Right kidney (tissue), 1 donor: ENCODE data around the gene STAP2.
A peak's percentile ranks its signal among the peaks of the same experiment; 100 is the strongest.

Experiments
- DNase-seq: peaks from one replicate; pipeline ENCODE4 v3.0.0-alpha.2; 2016

Gene STAP2

DNA sequence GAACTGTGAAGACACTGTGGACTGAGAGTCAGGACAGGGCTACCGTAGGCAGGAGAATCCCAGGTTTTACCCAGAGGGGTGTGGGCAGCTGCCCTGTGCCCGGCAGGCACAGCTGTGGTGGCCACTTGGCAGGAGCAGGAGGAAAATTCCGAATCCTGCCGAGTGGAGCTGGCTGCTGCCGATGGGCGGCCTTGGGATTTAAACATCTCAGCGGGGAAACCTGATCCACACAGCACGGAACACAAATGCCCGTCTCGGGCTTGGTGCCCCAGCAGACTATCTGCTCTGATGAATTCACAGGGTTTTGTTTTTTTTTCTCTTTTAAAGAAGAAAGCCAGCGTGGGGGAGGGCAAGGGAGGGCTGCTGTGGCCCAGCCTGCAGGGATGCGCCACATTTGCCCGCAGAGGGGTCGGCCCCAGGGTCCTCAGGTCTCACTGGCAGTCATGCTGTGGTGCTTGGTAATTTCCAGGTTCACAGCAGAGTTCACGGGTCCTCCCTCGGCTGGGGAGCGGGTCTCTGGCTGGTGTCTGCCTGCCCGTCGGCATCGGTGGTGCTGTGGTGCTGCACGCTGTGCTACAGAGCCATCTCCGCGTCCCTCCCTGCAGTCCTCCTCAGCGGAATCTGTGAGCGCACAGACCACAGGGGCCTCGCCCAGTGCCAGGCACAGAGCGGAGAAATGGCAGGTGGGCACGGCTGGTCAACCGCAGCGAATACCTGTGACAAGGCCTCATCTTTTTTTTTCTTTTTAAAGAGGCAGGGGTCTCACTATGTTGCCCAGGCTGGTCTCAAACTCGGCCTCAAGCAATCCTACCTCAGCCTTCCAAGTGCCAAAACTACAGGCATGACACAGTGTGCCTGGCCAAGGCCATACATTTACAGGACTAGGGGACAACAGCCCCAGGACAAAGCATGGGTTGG lies 32.9 kb upstream of the STAP2 start:
- DNase-seq: peak; percentile 68

DNA sequence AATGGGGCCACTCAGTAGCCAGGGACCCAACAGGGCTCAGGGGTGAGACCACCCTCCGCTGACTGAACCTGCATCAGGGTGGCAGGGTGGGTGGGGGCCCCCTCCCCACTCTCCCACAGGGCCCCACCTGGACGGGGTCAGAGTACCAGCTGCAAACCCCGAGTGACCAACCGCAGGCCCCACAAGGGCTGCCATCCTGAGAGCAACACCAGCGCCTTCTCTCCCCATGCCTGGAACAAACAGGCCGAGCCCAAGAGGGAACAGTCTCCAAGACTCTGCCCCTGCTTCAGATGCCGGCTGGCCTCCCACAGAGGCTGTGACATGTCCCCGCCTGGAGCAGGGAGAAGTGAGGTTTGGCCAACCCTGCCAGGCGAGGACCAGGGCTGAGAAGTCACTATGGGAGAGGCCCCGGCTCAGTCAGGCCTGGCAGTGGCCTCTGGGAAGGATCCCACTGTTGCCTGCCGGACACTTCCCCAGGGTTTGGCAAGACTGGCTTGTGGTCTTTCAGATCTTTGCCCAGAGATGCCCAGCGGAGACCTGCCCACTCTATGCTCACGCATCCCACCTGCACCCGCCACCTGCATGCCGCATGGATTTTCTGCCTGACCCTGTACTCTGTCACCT lies 31.9 kb upstream of the STAP2 start:
- DNase-seq: no peak

DNA sequence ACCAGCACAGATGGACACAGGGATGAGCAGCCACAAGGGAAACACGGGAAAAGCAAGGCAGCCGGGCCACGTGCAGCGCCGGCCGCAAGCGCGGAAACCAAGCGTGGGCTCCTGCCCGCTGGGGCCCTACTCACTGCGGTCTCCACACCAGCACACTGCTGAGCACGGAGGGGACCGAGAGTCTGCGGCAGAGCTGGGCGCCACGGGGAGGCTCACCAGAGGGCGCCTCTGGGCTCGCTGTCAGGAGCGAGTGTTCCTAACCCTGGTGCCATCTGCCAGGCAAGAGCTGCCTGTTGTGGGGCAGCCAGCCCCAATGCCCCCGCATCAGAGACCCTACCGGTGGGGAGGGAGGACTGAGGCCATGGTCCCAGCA lies 31.2 kb upstream of the STAP2 start:
- DNase-seq: peak; percentile 64

DNA sequence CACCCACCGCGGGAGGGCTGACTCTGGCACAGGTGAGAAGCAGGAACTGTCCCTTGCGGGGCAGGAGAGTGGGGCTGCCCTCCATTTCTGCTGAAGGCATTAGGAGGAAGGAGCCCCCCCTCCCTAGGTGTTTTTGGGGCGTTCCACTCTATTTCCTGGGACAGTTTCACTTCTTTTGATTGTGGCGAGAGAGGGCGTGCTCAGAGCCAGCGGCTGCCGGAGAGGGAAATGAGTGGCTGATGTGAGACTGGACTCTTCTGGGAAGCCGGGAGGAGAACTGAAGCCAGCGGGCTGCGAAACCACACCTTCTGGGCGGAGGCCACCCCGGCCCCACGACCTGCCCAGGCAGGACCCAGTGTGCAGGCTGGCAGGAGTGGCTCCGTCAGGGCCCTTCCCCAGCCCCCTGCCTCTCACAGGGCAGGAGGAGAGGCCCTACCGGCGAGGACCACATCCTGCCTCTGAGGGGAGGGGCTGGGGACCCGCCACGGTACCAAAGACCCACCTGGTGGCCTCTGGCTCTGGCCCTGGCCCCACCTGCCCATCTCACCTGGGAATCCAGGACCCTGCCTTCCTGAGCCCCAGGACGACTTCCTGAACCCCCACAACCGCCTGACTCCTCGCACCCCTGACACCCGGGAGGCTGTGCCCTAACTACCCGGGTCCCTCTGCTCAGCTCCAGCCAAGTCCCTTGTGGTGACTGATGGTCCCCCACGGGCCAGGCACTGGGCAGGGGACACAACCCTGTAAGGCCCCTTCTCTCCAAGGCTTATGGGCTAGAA lies 30.7 kb upstream of the STAP2 start:
- DNase-seq: peak; percentile 67

DNA sequence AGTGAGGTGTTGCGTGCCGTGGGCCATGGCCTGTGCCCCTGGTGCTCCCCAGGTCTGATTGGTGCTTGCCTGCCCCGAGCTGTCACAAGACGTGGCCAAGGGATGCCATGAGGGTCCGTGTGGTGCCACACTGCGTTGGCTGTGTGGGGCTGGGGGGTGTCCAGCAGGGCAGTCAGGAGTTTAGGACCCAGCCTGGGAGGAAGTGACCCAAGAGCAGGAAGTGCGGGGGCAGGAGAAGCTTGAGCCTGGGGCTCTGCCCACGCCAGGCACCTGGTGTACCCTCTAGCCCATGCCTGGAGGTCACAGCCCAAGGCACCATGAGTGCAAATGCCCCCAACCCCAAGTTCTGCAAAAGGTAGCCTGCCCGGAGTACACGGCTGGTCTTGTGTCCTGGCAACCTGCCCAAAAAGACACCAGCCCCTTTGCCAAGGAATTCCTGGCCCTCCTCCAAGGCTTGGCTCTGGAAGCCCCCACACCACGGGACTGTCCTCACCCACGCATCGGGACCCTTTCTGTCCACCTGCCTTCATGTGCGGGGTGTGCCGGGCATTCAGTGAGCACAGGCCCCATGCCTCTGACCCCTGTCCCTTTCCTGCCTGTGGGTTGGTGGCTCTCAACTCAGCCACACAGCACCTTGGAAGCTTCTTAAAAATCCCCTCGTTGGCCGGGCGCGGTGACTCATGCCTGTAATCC lies 29.6 kb upstream of the STAP2 start:
- no peak for DNase-seq

DNA sequence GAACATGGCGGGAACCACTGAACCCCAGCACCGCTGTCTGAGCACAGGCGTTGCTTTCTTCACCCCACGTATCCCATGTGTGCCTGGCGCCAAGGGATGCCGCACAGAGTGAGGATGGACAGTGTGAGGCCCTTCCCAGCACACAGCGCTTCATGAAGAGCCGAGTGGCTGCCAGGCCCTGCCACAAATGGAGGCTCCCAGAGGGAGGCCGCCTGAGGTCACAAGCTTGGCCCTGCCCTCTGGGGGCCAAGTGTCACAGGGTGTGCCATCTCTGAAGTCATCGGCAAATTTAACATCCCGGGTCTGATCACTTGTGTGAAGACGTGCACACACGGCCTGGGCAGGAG lies 29.1 kb upstream of the STAP2 start:
- DNase-seq: no peak

DNA sequence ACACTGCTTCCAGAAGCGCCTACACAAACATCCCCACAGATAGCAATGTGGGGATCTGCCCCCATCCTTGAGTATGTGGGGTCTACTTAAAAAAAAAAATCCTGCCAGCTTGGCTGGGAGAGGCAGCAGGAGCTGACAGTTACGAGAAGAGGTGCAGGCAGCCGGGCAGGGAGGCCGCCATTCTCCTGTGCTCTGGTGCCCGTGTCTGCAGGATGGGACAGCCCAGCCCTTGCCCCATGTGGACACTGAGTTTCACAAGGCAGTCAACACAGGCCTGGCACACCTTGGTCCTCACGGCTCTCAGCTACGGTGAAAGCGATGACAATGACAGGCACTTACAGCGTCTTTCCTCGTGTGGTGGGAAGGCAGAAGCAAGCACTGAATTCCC lies 28.7 kb upstream of the STAP2 start:
- DNase-seq: no peak

DNA sequence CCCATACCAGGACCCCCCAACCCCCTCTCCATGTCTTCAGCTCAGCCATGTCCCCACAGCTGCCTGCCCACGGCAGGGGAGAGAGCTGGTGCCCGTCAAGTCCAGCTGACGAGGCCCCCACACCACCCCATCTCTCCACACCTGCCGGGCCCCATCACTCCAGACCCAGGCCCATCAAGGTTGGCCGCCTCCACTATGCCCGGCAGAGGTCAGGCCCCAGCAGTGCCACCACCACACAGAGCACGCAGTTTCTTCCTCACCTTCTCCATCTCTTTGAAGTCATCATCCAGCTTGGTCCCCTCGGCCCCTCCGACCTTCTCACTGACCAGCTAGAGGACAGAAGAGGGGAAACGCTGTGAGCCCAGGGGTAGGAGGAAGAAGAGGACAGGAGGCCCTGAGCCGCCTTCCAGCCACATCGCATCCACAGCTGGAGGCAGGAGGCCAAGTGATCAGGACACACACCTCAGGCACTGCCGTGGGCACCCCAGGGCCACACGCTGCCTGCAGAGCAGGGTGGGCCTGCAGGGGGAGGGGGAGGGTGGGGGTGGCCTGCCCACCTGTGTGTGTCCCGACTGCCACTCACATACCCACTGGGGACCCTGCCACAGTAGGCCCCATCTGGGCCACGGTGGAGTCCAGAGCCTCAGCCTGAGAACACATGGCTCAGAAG lies 28.2 kb upstream of the STAP2 start:
- DNase-seq: no peak

DNA sequence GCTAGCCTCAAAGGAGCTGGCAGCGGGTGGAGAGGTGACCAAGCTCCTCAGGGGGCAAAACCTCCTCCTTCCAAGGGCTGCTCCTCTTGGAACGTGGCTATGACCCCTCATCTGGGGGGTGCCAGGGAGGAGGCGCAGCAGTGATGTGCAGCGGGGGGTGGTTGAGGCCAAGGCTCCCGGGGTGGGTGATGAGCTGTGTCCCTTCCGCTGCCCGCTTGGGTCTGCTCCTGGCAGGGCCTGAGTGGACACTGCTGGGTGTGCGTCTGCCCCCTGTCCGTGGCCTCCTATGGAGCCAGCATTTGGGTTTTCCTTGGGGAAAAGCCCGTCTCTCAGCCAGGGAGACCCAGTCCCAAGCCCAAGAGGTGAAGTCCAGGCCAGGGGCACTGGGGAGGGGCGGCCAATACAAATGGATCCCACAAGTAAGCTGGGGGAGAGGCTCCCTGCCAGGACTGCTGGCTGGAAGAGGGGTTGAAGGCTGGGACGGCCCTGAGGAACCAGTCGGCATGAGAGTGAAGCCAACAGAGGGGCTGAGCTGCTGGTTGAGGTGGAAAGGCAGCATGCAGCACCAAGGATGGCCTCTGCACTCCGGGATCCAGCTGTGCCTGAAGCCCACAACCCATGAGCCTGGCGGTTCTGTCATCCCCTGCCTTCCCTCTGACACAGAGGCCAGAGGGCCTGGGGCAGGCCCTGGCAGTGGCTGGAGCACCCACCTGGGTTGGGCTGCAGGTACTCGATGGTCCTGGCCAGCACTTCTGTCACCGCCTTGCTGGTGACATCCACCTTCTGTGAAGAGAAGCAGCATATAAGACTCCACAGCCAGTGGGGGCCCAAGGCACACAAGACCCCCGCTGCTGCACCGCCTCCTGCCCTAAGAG lies 27.4 kb upstream of the STAP2 start:
- no peak for DNase-seq

DNA sequence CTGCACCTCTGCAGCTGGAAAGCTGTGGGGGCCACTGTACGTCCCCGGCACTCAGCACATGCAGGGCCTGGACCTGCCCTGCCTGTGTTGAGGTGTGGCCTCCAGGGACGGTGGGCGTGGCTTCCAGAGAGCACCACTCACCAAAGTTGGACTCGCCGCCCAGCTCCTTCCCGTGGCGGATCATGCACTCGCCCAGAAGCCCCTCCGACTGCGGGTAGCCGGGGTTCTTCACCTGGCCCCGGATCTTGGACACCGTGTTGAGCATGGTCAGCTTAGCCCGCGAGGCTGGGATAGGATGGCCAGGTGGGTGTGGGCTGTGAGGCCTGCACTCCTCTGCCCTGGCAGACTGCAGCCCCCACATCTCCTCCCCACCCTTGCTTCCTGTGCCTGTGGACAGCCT lies 26.7 kb upstream of the STAP2 start:
- DNase-seq: no peak

DNA sequence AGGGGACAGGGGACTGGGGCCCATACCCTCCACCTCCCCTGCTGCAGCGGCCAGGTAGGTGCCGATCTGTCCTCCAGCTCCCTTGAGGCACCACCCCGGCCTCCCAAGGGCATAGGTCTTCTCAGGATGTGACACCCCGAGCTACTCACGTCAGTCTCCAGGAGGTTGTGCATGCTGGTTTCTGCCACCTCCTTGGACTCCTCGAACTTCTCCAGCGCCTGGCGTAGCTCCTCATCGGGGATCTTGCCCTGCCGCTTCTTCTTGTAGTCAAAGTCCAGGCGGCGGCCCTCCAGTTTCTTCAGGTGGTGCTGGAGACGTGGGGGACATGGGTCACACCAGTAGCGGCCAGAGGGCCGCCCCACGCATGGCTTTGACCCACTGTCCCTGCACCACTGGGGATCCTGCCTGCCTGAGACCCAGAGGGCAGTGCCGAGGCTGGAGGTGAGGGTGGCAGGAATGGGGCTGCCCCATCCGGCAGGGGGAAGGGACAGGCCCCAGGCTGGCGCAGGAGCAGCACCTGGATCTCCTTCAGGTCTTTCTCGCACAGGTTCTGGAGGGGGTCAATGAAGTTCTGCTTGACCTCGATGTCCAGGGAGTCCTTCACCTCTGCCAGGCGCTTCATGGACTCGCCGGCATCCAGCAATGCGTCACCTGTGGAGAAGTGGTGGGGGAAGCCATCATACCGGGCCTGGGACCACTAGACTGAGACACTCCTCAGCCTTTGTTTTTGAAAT lies 25.1 kb upstream of the STAP2 start:
- no peak for DNase-seq

DNA sequence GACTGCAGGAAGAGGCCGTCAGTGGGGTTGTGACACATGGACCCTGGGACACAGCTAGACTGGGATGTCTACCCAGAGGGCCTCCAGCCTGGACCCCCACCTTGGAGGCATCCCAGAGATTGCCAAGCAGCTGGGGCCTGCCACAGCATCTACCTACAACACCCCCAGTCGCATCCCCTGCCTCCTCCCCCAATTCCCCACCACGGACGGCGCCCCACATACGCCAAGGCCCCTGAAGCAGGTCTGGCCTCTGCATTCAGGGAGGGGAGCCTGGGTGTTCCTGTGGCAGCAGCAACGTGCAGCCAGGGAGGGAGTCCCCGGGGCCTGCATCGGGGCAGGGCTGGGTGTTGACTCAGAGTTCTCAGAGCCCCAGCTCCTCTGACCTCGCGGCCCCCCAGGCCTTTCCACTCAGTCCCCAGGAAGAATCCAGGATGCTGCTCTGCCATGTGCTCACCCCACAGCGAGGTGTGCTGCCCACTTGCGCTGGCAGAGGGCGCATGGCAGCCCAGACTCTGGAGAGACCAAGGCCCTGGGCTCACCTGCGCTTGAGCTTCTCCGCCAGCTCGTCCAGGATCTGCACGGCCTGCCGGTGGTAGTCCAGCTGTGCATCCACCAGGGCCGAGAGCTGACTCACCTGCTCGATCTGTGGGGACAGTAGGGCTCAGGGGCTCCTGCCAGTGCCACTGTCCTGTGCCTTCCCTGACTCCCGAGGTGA lies 24.4 kb upstream of the STAP2 start:
- DNase-seq: no peak

DNA sequence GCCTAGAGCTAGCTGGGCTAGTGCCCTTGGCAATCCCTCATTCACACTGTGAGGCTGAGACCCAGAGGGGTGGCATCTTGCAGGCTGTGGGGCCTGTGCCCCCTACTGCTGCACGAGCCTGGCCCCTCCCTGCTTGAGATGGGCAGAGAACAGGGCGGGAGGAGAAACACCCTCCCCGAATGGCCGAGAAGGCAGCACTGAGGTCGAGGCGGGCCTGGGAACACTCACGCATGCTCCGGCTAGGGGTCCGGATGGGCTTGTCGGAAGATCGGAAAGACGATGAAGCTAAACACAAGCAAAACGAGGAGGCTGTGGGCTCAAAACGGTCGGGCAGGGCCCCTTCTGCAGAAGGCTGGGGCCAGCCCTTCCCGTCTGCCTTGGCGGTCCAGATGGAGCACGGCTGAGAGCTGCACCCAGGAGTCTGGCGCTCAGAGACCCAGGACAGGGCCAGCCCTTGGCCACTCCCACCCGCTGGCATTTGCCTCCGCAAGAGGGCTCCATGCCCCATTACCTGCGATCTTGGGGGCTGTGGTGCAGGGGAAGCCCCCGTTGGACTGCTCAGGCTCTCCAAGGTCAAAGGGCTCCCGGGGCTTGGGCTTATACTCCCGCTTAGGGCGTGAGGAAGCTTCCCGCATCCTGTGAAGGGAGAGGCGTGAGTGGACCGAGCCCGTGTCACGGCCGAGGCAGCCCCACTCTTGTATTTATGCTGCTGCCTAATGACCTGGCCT lies 23.6 kb upstream of the STAP2 start:
- no peak for DNase-seq

DNA sequence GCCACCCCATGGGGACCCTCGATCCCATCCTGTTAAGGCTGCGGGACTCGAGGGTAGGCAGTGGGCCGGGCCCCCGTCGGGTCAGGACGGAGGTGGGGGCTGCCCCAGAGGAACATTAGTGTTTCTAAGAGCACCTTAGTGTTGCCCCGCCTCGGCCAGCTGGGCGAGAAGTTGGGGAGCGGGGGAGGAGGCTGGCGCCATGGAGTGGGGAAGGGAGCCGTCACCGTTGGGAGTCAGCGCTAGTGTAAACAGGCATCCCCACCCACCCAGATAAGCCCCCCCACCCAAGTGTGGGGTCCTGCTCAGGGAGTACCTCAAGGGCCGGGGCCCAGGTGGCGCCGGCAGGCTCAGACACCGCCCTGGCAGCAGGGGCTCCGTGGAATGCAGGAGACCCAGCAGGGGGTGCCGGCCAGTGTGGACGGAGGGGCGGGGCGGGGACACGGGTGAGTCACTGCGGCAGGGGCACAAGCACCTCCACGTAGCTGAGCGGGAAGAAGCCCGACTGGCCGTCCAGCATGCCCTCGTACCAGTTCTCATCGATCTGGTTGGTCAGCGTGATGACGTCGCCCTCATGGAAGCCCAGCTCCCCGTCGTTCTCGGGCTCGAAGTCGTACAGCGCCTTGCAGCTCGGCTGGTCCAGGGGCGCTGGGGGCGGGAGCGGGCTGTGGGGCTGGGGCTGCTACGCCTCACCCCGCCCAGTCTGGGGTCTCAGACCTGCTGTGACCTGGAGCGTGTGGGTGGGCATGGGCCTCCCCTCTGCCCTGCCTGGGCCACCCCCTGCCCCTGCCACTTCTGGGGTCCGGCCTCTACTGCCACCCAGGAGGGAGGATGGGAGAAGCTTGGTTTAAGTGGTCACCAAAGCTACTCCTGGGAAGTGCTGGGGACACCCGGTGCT lies 22.8 kb upstream of the STAP2 start:
- no peak for DNase-seq

DNA sequence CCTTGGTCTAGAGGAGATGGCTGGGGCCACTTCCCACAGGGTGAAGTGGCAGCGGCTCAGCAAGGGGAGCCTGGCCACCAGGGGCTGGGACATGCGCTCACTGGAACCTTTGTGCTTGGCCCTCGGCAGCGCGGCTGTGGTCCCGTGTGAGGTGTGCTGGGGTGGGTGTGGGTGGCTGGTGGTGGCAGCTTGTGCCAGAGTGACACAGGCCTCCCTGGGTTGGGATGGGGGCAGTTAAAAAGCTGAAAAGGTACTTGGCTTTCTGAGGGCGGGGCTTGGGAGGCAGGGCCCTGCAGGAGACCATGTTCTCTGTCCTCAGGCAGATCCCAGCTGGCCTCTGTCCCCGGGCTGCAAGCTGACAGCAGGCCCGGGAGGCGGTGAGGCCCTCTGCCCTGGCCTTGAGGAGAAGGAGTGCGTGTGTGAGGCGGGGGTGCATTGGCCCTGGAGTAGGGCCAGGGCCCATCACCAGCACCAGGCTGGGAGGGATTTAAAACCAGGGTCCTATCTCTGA lies 22.1 kb upstream of the STAP2 start:
- DNase-seq: peak; percentile 49

DNA sequence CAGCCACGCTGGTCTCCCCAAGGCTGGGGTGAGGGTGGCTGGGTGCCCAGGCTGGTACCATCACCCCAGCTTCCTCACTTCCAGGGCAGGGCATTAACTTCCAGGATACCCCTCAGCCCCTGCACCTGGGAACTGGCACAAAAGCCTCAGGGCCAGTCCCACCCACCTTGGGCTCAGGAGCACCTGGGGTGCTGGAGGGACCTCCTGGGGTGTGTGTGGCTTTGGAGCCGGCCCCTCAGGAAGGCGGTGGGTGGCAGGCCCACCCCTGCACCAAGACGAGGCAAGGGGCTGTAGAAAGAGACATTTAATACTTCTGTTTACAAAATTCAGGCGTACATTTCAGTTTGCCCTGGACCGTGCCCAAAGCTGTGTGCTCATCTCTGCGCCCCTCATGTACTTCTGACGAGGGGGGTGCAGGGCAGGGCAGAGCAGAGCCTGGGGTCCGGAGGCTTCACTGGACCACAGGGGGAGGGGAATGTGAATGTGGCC lies 21.5 kb upstream of the STAP2 start:
- DNase-seq: no peak

DNA sequence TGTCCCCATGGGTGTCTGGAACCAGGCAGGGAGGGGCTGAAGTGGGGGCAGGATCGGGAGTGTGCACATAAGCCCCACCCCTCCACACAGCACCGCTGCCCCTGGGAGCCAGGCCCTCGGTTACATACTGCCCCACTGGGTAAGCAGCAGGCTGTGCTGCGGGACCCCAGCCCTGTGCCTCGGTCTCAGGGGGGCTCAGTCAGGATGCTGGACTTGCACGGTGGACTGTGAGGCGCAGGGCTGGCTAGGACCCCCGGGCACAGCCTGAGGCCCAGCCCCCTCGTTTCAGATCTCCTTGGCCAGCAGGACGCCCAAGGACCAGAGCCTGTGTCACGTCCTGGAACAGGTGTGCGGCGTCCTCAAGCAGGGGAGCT lies 21.0 kb upstream of the STAP2 start:
- no peak for DNase-seq
